Measurements from ENCODE around the gene EPS15.

- no peak for TF ChIP-seq TCF4 (CRISPR knock-in tag; IDR thresholded peaks at IDR 0.05; ENCODE audit: borderline replicate concordance)
- no peak for TF ChIP-seq POU6F1 (CRISPR knock-in tag; IDR thresholded peaks at IDR 0.05; ENCODE audit: borderline replicate concordance, low read depth)
- no peak for TF ChIP-seq ARNTL (CRISPR knock-in tag; IDR thresholded peaks at IDR 0.05; ENCODE audit: borderline replicate concordance, low read depth)
- TF ChIP-seq CREB5 (CRISPR knock-in tag; IDR thresholded peaks at IDR 0.05; ENCODE audit: low read depth): no peak
- TF ChIP-seq PPARA (CRISPR knock-in tag; IDR thresholded peaks at IDR 0.05; ENCODE audit: borderline replicate concordance): no peak
- no peak for TF ChIP-seq PATZ1 (CRISPR knock-in tag; IDR thresholded peaks at IDR 0.05; ENCODE audit: borderline replicate concordance)
Observed at GRCh38 chr1:51559064-51559500, 40.0 kb upstream of the EPS15 start.
